Measurements from ENCODE around the gene PON2.

The PON2 gene

GRCh38 chr7:95476904-95477594, 42.2 kb upstream of the PON2 start:
- no peak overlapping the region for H3K4me3 ChIP-seq (ENCODE audit: low read depth, low read length)
- peak; percentile 55 for TF ChIP-seq CTCF (IDR thresholded peaks at IDR 0.05; ENCODE audit: insufficient read depth, low read length, missing control alignments)
- DNase-seq (ENCODE audit: low read depth, low spot score), result no peak
- ChIA-PET CTCF (interaction anchor here (0.7 to 6.3 kb wide), 48 partner anchors 9 to 1262 kb away, joined by 3 to 97 read pairs (median 4); partner anchors contain the start of genes ASB4 and PON2), POLR2A (no interaction called here)

GRCh38 chr7:95476072-95476847, 41.4 kb upstream of the PON2 start:
- no peak for TF ChIP-seq CTCF (IDR thresholded peaks at IDR 0.05; ENCODE audit: insufficient read depth, low read length, missing control alignments)
- no peak for DNase-seq (ENCODE audit: low read depth, low spot score)
- ChIA-PET POLR2A (no interaction called here), CTCF (interaction anchor here (0.9 to 6.3 kb wide), 43 partner anchors 9 to 1261 kb away, joined by 3 to 97 read pairs (median 4); partner anchors contain the start of genes ASB4 and PON2)
- no peak overlapping the region for H3K4me3 ChIP-seq (ENCODE audit: low read depth, low read length)

GRCh38 chr7:95473276-95473985, 38.6 kb upstream of the PON2 start:
- ChIA-PET POLR2A (no interaction called here), CTCF (interaction anchor here (0.8 to 1.2 kb wide), 5 partner anchors 9 to 1024 kb away, joined by 3 to 4 read pairs (median 3); no protein-coding TSS in a partner anchor)

GRCh38 chr7:95472581-95473161, 37.8 kb upstream of the PON2 start:
- POLR2A ChIA-PET, result no interaction called here
- no peak for DNase-seq (ENCODE audit: low read depth, low spot score)

More at GRCh38 chr7:95473276-95473985, 38.6 kb upstream of the PON2 start:
- DNase-seq (ENCODE audit: low read depth, low spot score), result no peak
- no peak for TF ChIP-seq CTCF (IDR thresholded peaks at IDR 0.05; ENCODE audit: insufficient read depth, low read length, missing control alignments)
- no peak overlapping the region for H3K4me3 ChIP-seq (ENCODE audit: low read depth, low read length)

GRCh38 chr7:95471071-95471470, 36.2 kb upstream of the PON2 start:
- no peak for TF ChIP-seq CTCF (IDR thresholded peaks at IDR 0.05; ENCODE audit: insufficient read depth, low read length, missing control alignments)
- POLR2A ChIA-PET, result no interaction called here
- H3K4me3 ChIP-seq (ENCODE audit: low read depth, low read length), result no peak overlapping the region
- no peak for DNase-seq (ENCODE audit: low read depth, low spot score)
- CTCF ChIA-PET, result interaction anchor here (1.8 kb wide), 1 partner anchor 8 kb away, joined by 8 read pairs; no protein-coding TSS in a partner anchor

More at GRCh38 chr7:95472581-95473161, 37.8 kb upstream of the PON2 start:
- no peak overlapping the region for H3K4me3 ChIP-seq (ENCODE audit: low read depth, low read length)
- CTCF ChIA-PET, result interaction anchor here (0.8 to 1.2 kb wide), 5 partner anchors 8 to 1023 kb away, joined by 3 to 4 read pairs (median 3); no protein-coding TSS in a partner anchor
- TF ChIP-seq CTCF (IDR thresholded peaks at IDR 0.05; ENCODE audit: insufficient read depth, low read length, missing control alignments), result no peak

Measured in AG04449 (cell line).